LNCaP clone FGC (cell line): ENCODE results near the gene C6.
"Not testable (repeated sequence)": the region's sequence is repeated elsewhere in the genome, so short reads cannot be mapped to it uniquely, and the experiment has no call there.

Experiments used
- DNase-seq: peaks from one replicate; pipeline ENCODE4 v3.0.0-alpha.2; 2011; ENCODE audit warnings: low read depth
- H3K4me3 ChIP-seq: 2 replicates; pipeline ENCODE4 v1.5.1; 2011; ENCODE audit warnings: mild to moderate bottlenecking, low read depth, low read length, control low read depth
- TF ChIP-seq, protein P1 (sequence below): IDR thresholded peaks from 2 replicates; pipeline ENCODE4 v1.5.1; 2012; ENCODE audit warnings: mild to moderate bottlenecking; ENCODE audit not compliant: control insufficient read depth, insufficient read depth; ENCODE audit errors: extremely low read depth

The C6 gene

GRCh38 chr5:41219658-41220269 is 6.4 kb upstream of the C6 start:
- TF ChIP-seq, protein P1, sequence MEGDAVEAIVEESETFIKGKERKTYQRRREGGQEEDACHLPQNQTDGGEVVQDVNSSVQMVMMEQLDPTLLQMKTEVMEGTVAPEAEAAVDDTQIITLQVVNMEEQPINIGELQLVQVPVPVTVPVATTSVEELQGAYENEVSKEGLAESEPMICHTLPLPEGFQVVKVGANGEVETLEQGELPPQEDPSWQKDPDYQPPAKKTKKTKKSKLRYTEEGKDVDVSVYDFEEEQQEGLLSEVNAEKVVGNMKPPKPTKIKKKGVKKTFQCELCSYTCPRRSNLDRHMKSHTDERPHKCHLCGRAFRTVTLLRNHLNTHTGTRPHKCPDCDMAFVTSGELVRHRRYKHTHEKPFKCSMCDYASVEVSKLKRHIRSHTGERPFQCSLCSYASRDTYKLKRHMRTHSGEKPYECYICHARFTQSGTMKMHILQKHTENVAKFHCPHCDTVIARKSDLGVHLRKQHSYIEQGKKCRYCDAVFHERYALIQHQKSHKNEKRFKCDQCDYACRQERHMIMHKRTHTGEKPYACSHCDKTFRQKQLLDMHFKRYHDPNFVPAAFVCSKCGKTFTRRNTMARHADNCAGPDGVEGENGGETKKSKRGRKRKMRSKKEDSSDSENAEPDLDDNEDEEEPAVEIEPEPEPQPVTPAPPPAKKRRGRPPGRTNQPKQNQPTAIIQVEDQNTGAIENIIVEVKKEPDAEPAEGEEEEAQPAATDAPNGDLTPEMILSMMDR, result no peak
- no peak for DNase-seq
- no peak overlapping the region for H3K4me3 ChIP-seq

DNA sequence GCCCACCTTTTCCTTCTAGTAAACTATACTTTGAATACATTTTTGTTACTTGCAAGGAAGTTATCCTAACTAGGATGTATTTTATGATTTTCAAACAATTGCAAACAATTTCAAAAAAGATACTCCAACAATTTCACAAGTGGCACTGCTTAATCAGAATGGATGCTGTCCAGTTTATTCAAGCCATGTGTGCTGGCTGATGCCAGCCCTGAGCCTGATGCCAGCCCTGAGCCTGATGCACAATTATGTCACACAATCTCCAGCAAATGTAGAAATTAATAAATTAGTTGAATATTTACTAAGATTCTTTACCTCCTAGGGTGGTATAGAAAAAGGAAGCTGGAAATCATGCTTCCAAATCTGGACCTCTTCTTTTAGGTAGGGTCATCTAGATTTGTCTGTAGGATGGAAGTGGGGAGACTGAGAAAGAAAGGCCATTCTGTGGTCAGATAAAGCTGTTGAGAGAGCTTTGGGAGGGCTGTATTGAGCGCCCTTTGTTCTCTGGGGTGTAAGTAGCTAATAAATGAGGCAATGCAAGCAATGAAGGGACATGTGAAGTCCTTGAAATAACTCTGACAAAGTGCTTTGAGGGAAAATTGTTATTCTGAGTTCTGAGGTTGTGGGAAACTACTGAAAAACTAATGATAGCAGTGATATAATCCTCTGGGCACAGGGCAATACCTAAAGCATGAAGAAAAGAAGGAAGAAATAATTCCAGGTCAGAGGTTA is 5.8 kb upstream of the C6 start:
- DNase-seq, result no peak
- H3K4me3 ChIP-seq, result no peak overlapping the region
- TF ChIP-seq, protein P1, result no peak

DNA sequence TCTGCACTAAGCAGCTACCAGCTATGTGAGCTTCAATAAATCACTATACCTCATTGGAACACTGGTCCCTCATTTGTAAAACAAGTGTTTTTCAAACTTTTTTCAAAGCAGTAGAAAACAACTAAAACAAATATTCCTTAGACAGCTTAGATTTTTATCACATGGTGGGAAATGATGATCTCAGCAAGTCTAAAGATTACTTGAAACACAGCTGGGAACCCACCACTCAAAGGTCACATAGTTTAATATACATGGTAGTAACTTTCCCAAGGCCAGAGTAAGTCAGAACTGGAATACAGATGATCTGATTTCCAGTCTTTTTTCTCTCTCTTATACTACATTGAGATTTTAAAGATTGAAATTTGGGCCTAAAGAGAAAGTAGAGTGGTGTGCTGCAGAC is 850 bp upstream of the C6 start:
- TF ChIP-seq, protein P1, result no peak
- H3K4me3 ChIP-seq, result no peak overlapping the region
- no peak for DNase-seq

- no peak for DNase-seq
- no peak overlapping the region for H3K4me3 ChIP-seq
- TF ChIP-seq, protein P1, result no peak
Measured at GRCh38 chr5:41212935-41213334, 397 bp downstream of the C6 start.

DNA sequence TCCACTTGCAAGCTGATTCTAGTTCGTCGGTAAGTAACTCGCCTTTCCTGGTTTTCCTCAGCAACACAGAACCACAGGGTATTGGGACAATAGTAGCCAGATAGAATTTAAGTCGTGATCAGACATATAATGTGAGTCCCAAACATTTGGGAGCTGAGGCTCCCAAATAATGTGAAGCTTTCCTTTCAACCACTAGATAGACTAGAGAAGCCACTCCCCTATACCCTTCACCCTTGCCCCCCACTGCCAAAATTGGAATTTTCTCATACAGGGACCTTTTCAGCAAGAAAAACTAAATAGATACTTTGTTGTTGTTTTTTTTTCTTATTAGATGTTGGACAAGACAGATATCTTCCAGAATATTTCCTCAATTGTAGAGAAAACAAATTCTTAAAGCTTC is 1.9 kb downstream of the C6 start:
- TF ChIP-seq, protein P1, result no peak
- DNase-seq, result no peak
- no peak overlapping the region for H3K4me3 ChIP-seq

GRCh38 chr5:41205475-41205874 is 7.9 kb downstream of the C6 start:
- DNase-seq, H3K4me3 ChIP-seq: not testable (repeated sequence)

DNA sequence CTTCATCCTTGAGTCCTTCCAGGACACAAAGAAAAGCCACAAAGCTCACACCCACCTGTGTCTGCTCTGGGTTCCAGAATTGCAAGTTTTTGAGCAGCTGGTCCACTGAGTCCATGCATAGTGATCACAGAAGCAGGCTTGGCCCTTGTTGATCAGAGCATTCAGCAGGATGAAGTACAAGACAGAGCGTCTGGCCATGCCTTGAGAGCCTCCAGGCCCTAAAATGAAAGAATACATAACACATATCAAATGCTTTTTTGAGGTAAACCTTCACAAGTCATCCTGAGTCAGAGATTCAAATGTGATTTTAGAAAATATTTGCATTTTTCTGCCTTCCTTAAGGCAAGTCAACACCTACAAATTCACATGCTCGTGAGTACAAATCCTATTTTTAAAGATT is 10.3 kb downstream of the C6 start:
- no peak for DNase-seq
- TF ChIP-seq, protein P1, result no peak
- H3K4me3 ChIP-seq, result no peak overlapping the region
